ENCODE data around the gene SERTAD2.

SERTAD2 gene

DNA sequence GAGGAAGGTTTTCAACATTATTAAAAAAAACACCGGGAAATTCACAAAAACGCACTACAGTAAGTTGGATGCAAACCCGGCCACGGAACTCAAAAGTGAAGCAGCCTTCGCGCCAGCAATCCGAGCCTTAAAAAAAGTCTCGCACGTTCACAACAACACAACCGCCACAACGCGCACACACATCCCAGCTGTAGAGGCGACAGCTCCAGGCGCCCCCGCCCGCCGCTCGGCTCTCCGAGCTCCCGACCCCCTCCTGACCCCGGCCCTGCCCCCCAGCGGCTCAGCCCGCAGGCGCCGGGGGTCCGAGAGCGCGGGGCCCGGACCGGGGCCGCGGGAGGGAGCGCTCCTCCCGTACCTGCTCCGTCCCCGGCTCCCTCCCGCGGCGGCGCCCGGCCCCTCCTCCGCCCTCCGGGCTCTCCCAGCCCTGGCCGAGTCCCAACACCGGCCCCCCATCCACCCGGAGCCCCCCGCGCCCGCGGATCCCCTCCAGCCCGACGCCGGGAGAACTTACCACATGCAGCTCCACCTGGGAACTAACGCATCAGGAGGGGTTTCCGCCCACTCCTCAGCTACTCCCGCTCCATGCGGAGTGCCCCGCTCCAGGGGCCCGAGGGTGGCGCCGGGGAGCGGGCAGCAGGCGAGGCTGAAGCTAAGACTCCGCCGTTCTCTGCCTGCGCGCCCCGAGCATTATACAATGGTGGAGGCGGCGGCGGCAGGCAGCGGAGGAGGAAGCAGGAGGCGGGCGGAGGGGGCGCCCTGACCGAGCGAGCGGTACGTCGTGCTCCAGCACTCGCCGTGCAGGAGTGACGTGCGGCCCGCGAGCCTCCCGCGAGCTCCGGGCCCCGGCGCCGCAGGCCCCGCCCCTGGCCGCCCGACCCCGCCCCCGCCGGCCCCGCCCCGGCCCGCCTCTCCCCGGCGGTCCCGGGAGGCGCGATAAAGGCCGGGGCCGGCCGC, at the start of gene SERTAD2:
SERTAD2 (minus strand) TSS at position 805 of the 954 bp plus-strand sequence. CDS start 17,042 bp downstream, outside the sequence.
- DNase-seq (ENCODE audit: low read depth in 2 of 2) = peak; percentile 67 to 72

GRCh38 chr2:64700133-64700809, 46.6 kb upstream of the SERTAD2 start:
- DNase-seq (ENCODE audit: low read depth in 2 of 2) = no peak

DNA sequence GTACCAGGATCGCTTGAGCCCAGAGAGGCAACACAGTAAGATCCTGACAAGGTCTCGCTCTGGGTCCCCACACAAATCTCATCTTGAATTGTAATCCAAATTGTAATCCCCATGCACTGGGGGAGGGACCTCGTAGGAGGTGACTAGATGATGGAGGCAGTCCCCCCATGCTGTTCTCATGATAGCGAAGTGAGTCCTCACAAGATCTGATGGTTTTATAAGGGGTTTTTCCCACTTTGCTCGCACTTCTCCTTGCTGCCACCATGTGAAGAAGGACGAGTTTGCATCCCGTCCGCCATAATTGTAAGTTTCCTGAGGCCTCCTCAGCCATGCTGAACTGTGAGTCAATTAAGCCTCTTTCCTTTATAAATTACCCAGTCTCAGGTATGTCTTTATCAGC, 46.0 kb upstream of the SERTAD2 start:
- DNase-seq (ENCODE audit: low read depth in 2 of 2) = no peak

GRCh38 chr2:64698668-64699444, 45.1 kb upstream of the SERTAD2 start:
- no peak for DNase-seq (ENCODE audit: low read depth in 2 of 2)

DNA sequence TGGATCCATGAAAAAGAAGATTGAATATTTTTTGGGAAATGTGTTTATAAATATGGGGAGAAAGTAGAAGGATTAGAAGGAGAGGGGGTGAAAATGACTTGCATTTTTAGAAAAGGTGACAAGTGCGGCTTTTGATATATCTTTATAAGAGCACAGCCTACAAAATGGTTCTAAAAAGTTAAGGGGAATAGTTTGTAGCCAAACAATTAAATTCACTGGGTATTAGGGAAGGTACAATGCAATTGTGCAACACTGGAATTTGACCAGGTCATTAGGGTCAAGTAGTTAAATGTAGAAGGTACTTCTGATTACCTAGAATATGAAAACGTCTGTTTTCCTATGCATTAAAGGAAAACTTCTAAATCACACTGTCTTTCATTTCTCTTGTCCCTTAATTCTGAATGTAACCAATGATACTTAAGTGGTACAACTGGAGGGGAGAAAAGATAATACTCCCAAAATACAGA, 44.5 kb upstream of the SERTAD2 start:
- no peak for DNase-seq (ENCODE audit: low read depth in 2 of 2)

- no peak for DNase-seq (ENCODE audit: low read depth in 2 of 2)
Measured at GRCh38 chr2:64697297-64698176, 43.8 kb upstream of the SERTAD2 start.

DNA sequence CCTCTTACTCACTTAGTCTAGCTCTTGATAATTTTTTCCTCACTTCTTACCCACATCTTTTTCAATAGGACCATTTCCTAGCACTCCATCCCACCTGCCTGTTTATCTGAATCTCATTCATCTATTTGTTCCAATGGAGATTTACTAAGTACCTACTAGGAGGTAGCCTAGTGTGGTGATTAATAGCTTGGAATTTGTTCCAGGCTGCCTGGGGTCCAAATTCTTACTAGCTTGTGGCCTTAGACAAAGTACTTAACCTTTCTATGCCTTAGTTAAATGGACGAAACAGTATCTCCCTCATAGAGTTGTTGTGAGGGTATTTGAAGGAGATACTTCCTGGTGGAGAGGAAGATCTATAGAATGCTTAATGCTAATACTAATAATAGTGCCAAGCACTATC, 42.9 kb upstream of the SERTAD2 start:
- DNase-seq (ENCODE audit: low read depth in 2 of 2) = no peak

DNA sequence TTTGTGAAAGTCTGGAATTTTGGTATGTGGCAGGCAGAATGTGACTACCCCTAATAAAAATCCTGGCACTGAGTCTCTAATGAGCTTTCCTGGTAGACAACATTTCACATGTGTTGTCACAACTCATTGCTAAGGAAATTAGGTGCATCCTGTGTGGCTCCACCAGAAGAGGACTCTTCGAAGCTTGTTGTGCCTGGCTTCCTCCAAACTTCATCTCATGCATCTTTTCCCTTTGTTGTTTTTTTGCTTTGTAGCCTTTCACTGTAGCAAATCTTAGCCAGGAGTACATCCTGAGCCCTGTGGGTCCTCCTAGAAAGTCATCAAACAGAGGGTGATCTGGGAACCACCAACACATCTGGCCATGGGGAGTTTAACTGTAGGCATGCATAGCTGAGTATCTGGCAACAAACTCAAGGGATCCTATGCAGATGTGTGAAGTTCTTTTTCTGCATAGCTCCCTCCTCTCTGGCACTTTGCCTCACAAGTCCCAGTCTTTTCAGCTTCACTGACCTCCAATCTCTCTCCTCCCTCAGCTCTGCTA, 42.1 kb upstream of the SERTAD2 start:
- no peak for DNase-seq (ENCODE audit: low read depth in 2 of 2)

- DNase-seq (ENCODE audit: low read depth in 2 of 2) = no peak
Measured at GRCh38 chr2:64692401-64692800, 38.7 kb upstream of the SERTAD2 start.

DNA sequence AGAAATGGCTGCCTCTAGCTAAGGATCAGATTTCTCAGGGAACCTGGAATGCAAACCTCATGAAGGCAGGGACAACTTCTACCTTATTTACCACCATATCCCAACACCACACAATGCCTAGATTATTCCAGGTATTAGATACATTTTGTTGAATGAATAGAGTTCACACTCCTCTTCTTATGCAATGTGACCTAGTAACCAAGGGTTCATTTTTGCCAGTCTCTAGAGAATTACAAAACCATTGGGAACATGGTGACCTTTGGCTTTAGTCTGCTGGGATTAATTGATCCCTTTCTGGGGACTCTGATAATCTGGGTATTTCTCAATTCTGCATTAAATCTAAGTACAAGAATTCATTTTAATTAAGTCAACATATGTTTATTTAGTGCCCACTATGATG, 35.2 kb upstream of the SERTAD2 start:
- no peak for DNase-seq (ENCODE audit: low read depth in 2 of 2)

DNA sequence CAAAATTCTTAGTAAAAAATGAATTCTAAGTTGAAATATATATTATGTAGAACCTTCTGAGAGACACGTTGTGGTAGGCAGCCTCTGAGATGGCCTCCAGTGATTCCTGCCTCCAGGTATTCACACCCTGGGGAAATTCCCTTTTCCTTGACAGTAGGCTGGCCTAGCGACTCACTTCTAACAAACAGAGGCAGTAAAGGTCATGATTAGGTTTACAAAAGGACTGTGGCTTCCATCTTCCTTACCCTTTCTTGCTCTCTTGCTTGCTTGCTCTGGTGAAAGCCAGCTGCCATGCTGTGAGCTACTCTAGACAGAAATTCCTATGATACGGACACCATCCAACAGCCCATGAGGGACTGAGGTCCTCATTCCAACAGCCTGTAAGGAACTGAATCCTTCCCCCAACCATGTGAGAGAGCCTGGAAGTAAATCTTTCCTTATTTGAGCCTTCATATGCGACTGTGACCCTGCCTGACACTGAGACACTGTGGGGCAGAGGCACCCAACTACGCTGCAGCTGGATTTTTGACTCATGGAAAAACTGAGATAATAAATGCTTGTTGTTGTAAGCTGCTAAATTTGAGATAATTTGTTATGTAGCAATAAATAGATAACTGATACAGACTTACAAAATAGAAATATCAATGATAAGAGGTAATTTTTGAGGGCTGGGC, 32.7 kb upstream of the SERTAD2 start:
- DNase-seq (ENCODE audit: low read depth in 2 of 2) = no peak

DNA sequence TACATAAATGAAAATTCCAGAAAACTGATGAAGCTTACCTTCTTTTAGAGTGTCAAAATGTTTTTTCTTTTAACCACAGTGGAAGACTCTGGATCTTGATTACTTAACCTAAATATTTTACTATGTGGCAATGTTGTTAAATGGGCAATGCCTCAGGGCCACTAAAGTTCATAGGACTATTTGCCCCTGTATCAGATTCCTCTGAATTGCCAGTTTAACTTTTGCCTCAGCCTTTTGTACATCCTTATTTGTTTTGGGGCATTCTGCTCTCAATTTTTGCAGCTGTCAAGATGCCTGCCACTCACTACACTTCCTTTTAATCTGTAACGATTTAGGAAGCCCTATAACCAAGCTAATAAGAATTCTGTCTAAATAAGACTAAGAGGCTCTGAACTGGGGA, 31.7 kb upstream of the SERTAD2 start:
- DNase-seq (ENCODE audit: low read depth in 2 of 2) = no peak

DNA sequence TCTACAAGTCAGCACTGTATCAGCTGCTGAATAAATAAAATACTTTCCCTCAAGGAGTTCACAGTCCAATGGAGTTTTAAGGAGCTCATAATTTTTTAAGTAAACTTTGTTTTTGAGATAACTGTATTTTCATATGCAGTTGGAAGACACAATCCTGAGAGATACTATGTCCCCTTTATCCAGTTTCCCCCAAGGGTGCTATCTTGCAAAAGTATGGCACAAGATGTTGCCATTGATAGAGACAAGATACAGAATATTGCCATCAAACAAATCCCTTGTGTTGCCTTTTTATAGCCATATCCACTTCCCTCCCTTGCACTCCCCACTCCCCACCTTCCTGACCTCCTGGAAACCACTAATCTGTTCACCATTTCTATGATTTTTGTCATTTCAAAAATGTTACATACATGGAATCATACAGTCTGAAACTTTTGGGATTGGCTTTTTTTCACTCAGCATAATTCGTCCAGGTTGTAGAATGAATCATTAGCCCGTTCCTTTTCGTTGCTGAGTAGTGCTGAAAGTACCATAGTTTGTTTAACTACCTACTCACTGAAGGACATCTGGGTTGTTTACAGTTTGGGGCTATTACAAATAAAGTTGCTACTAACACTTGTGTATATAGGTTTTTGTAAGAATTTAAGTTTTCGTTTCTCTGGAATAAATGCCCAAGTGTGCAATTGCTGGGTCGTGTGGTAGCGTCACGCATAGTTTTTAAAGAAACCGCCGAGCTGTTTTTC, 30.2 kb upstream of the SERTAD2 start:
- DNase-seq (ENCODE audit: low read depth in 2 of 2) = no peak

- DNase-seq (ENCODE audit: low read depth in 2 of 2) = no peak
Measured at GRCh38 chr2:64681479-64681967, 27.8 kb upstream of the SERTAD2 start.

DNA sequence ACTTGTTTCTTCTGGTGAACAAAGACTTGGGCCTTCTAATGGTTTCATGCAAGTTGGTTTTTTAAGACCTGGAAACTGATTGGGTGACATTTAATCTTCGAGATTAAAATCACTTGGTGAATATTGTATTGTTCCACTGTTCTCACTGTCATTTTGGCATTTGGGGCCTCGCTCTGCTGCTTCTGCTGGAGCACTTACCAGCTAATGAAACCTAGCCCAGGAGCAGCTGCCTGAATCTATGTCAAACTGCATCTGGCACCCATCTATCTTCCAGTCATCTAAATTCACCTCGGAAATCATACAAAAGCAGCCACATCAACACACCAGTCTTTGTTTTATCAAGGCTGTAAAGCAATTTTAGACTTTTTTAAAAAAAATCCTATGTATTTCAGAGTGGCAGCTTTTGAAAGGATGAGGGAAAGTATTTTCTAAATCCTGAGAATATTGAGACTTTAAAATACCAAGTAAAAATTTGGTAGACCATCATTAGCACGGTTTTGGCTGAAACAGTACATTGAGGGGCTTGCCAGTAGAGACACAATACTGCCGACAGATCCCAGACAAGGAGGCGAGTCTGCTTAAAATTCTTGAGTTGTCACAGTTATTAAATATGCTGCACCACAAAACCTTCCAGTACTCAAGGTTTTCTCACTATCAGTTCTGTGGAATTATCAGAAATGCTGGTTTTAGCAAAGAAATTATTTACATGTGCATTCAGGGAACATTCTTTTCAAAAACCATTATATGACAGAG, 26.1 kb upstream of the SERTAD2 start:
- no peak for DNase-seq (ENCODE audit: low read depth in 2 of 2)

DNA sequence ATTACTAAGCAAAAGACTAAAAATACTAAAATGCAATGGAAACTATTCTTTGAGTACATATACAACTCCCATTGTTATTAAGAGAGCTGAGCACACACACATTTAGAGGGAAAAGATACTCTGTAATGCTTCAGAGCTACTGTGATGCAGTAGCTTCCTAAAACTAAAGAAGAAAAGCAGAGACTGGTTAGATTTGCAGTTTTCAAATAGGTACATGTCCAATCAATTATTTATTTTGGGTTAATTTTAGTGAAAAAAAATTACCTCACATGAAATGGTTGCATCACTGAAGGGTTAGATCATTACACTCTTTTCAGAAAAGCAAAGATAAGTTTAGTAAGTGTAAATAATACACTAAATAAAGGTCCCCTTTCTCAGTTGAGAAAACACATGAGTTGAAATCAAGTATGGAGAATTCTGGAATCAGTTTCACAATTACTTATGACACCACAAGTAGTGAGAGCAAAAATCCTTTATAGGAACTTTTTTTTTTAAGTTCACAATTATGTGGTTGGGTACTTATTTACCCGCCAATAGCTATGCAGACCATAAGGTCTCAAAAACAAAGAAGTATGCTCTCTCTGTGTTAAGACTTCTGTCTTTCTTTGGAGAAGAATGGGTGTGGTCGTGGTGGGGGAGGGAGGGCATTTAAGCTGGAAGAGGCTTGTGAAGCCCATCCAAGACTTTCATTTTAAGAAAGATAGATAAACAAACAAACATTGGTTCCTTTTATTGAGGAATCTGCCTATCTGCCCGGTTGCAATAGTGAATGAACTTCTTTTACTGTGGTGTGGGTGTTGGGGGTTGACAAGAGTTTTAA, 25.3 kb upstream of the SERTAD2 start:
- DNase-seq (ENCODE audit: low read depth in 2 of 2) = no peak

DNA sequence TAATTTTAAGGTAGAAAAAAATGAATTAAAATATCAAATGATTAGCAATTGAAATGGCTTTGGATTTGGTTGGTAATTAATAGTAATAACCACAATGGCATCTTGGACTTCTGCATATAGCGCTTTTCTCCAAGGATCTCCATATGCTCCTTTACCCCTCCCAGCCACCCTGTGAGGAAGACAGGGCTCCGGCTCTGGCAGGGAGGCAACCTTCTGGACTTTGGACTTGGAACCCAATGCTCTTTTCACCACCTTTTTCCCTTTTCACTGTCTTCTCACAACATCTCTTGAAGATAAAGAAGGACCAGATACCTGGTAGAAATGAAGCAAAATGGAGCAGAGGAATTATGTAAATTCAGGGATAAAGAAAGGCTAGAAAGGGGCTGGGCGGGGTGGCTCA, 23.8 kb upstream of the SERTAD2 start:
- no peak for DNase-seq (ENCODE audit: low read depth in 2 of 2)

GRCh38 chr2:64675860-64676259, 22.1 kb upstream of the SERTAD2 start:
- DNase-seq (ENCODE audit: low read depth in 2 of 2) = peak in 1 of 2 donors; percentile 52
